GM21515 (cell line): Measurements from ENCODE around the gene HTRA2.

ENCODE experiments used
- ATAC-seq: cut with Tn5 transposase; IDR thresholded peaks from one replicate; pipeline ENCODE4 v1.9.1; 2021; ENCODE audit not compliant: unreplicated experiment

Gene HTRA2

GRCh38 chr2:74499940-74500577 lies 29.7 kb upstream of the HTRA2 start:
- no peak for ATAC-seq

GRCh38 chr2:74500578-74500946 lies 29.2 kb upstream of the HTRA2 start:
- ATAC-seq: no peak

DNA sequence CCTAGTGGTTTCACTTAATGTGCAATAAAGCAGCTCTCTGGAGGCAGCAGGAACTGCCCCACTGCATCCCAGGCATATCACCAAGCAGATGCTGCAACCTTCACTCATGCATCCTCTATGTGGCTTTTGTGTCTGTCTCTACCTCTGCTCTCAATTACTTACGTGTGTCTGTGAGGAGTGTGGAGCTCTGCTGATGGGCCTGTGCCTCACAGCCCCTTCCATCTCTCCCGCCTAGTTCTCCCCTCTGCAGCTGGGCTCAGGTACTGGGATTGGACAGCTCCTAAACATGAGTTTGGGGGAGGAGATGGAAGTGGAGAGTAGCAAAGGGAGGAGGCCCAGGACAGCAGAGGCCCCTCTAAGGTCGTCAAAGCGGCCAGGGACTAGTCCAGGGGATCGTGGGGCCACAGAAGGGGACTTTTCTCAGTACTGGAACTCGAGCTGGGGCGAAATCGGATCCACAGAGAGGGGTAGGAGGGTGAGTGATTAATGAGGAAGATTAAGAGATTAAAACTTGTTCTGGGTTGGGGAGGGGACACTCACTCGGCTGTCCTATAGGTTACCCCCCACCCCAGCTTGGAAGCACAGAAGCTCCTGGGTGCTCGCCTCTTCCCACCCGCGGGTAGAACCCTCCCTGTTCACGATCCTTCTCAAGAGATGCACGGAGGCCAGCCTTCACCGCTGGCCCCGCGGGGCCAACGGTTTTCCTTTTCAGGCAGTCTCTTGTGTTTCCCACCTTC lies 28.2 kb upstream of the HTRA2 start:
- ATAC-seq: no peak

GRCh38 chr2:74502147-74502719 lies 27.5 kb upstream of the HTRA2 start:
- ATAC-seq: no peak

GRCh38 chr2:74502720-74503505 lies 26.8 kb upstream of the HTRA2 start:
- ATAC-seq: peak; percentile 33

DNA sequence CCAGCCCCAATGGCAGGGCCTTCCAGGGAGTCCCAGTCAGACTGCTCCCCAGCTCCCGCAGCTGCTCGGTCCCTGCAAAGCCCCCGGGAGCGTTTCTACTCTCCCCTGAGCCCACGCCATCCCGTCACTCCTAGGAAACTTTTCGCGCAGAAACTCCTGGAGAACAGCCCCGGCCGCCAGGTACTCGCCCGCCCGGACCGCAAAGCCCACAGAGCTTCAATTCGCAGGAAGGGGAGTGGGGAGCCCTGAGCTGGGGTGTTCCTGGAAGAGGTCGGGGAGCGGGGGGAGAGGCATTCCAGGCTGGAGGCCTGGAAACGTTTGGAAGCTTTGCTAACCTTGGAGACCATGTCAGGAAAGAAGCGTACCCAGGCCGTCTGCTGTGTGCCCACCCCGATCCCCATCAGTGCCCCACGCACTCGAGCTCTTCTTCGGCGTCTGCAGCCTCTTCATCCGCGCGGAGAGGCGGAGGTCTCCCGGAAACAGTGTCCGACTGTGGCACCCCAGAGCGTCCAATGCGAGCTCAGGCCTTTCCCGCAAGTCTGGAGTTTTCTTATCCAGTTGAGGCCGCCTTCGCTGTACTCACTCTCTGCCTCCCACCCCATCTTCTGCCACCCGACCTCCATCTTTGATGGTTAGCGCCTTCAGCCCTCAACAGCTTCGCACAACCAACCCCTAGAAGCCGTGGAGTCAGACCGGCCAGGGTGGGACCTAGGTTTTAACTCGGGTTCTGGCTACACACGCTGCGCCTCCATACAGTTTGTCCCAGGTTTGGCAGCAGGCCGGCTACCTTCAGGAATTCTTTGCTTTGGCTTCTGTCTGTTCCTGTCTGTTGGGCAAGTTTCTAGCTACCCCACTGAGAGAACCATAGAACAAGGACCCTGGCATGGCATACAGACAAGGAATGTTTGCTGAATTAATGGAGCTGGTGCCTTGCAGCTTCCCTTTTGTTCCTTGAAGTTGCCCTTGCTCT lies 25.9 kb upstream of the HTRA2 start:
- no peak for ATAC-seq

DNA sequence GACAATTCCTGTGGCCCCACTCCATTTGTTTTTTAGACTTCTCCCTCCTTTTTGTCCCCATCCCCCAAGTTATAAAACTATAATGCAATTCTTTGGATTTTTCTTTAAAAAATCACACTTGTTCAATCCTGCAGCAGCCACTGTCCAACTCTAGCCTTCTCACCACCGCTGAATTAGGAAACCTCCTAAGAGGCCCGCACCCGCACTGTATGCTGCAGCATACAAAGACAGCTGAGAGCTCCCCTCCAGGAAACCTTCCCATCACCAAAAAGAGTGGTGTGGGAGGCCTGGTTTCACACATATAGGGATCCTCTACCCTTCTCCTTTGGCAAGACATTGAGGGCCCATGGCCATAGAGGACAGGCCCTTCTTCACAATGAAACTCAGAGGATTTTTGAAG lies 25.1 kb upstream of the HTRA2 start:
- no peak for ATAC-seq

- no peak for ATAC-seq
These were observed 24.1 kb upstream of the HTRA2 start for GRCh38 chr2:74505448-74506246.

GRCh38 chr2:74507145-74507925 lies 22.4 kb upstream of the HTRA2 start, which contains the start of gene PCGF1:
PCGF1 (minus strand) TSS chr2:74507695; CDS start chr2:74507668, 27 bp downstream.
- ATAC-seq: peak; percentile 88

DNA sequence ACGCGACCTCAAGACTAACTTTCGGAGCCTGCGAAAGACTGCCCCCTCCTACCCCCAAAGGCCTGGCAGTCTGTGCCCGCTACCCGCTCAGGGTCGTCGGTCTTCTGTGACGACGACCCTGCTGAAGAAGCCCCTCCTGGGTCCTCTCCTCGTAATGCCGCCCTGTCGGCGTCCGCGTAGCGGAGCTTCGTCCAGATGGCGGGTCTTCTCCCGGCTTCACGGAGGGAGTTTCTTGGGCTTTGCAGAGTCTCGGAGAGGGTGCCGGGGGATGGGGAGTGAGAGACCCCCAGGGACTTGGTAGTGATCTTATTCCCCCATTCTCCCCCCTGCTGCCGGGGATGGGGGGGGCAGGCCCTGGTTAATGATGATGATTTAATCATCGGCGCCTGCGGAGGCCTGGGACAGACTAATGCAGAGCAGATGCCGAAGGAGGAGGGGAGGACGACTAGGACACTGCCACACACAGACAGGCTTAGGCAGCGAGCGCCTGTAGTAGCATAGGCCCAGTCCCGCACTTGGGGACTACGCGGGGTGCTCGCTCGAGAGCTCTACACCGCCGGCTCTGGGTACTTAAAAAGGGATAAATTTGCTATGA lies 21.7 kb upstream of the HTRA2 start:
- peak; percentile 12 for ATAC-seq

DNA sequence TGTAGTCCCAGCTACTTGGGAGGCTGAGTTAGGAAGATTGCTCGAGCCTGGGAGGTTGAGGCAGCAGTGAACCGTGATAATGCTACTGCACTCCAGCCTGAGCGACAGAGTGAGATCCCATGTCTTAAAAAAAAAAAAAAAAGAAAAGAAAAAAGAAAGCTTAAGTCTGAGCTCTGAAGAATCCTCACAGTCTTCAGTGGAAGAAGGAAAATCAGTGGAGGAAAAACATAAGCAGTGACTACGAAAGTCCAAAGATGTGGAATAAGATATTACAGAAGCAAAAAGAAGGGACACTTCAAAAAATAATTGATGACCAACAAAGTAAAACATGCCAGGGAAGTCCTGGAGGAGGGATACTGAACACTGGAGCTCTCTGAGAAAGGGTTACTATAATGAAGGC lies 19.5 kb upstream of the HTRA2 start:
- ATAC-seq: no peak

GRCh38 chr2:74511104-74511989 lies 18.4 kb upstream of the HTRA2 start:
- ATAC-seq: no peak

GRCh38 chr2:74512744-74513604 lies 16.8 kb upstream of the HTRA2 start:
- ATAC-seq: no peak

DNA sequence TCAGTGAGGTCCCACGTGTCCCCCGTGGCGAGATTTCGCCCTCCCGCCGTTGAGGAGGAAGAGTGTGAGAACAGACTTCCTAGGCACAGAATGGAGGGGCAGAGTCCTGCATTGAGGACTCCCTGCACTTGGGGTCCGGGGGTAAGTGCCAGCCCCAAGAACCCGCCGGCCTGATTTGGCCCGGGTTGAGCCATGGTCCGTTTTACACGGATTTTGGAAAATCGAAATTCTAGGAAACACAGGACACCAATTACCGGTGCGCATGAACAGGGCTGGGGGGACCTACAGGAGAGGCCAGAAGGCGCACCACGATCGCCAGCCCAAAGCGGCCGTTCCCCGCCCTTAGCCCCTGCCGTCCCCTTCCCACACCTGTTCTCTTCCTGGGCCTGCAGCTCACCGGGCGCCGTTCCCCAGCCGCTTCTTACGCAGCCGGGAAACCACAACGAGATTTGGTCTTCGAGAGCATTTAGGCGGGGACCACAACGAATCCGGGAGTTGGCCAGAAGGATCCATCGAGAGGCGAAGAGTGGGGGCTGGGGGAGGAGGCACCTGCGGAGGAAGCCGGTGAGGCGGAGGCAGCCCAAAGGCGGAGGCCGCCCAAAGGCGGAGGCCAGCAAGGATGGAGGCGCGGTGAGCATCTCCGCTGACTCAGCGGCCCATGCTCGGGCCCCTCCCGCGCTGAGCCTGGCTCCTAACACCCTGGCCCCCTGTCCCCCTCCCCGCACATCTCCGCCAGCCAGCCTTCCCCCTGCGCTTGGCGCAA lies 15.9 kb upstream of the HTRA2 start:
- ATAC-seq: no peak

DNA sequence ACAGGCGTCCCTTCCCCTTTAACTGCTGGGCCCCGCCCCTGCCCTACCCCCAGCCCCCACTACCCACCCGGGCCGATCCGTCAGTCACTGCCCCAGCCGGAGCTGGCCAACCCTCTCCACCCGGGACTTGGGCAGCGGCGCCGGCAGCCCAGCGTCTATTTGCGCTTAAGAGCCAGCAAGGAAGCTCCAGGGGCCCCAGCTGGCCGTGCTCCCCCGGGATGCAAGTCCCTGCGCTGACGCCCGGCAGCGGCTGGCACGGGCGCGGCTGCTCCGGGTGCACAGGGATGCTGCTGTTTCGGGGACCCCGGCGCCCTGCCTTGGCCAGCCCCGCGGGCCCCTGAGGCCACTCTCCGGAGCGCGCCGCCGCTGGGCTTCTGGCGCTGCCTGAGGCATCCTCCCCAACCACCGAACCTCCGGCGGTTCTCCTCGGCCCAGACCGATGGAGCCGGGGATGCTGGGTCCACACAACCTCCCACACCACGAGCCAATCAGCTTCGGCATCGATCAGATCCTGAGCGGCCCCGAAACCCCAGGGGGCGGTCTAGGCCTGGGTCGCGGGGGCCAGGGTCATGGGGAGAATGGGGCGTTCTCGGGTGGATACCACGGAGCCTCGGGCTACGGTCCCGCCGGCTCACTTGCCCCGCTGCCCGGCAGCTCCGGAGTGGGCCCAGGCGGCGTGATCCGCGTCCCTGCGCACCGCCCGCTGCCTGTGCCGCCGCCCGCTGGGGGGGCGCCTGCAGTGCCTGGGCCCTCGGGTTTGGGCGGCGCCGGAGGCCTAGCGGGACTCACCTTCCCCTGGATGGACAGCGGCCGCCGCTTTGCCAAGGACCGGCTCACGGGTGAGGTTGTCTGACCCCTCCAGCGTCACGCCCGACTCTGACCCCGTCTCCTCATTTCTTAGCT lies 15.1 kb upstream of the HTRA2 start, which contains the start of gene TLX2:
TSS of gene TLX2 (plus strand) at position 83 of the 903 bp plus-strand sequence. CDS start at position 440, 357 bp downstream.
- no peak for ATAC-seq
